Neutrophil (primary cell): ENCODE measurements around the gene SH3GLB2.

Source experiments
- H3K27ac ChIP-seq: fragments of 200-600 bp; sonication (generic); 2 replicates; pipeline ENCODE4 v1.5.1; 2016; ENCODE audit warnings: mild to moderate bottlenecking, moderate library complexity
- H3K27me3 ChIP-seq: fragments of 200-600 bp; sonication (generic); 2 replicates; pipeline ENCODE4 v1.6.0; 2016; ENCODE audit warnings: mild to moderate bottlenecking
- H3K36me3 ChIP-seq: fragments of 200-600 bp; sonication (generic); 2 replicates; pipeline ENCODE4 v1.5.1; 2017
- H3K4me1 ChIP-seq, 2 experiments: fragments of 200-600 bp in 1 of 2; sonication (generic) in 1 of 2; 1 replicate in 1 of 2; 2 replicates in 1 of 2; pipeline versions ENCODE4 v1.5.1 to v1.6.1; 2013 to 2016; ENCODE audit warnings: low read depth in 1 of 2, low read length in 1 of 2, mild to moderate bottlenecking in 1 of 2, moderate library complexity in 1 of 2; ENCODE audit not compliant: control insufficient read depth in 1 of 2, insufficient read depth in 1 of 2
- H3K4me3 ChIP-seq, 2 experiments: fragments of 200-600 bp in 1 of 2; sonication (generic) in 1 of 2; 1 replicate in 1 of 2; 2 replicates in 1 of 2; pipeline ENCODE4 v1.5.1; 2013 to 2016; ENCODE audit warnings: low read depth in 1 of 2, low read length in 1 of 2, mild to moderate bottlenecking in 1 of 2, moderate library complexity in 1 of 2
- H3K9me3 ChIP-seq: fragments of 200-600 bp; sonication (generic); 2 replicates; pipeline ENCODE4 v1.5.1; 2016
- CTCF ChIP-seq: fragments of 200-600 bp; sonication (generic); IDR thresholded peaks from 2 replicates; pipeline ENCODE4 v1.5.1; 2016; ENCODE audit warnings: antibody characterized with exemption

The SH3GLB2 gene

GRCh38 chr9:129073404-129073803 is 45.3 kb upstream of the SH3GLB2 start:
- H3K27ac ChIP-seq, result no peak overlapping the region
- TF ChIP-seq CTCF, result no peak
- no peaks in the 10 kb centered on the region for H3K27me3 ChIP-seq
- peaks cover 0 to 7% of the 10 kb centered on the region in 2 experiments for H3K4me1 ChIP-seq
- H3K9me3 ChIP-seq, result no peaks in the 10 kb centered on the region
- H3K36me3 ChIP-seq, result peaks cover 38% of the 10 kb centered on the region
- H3K4me3 ChIP-seq, result no peak overlapping the region

DNA sequence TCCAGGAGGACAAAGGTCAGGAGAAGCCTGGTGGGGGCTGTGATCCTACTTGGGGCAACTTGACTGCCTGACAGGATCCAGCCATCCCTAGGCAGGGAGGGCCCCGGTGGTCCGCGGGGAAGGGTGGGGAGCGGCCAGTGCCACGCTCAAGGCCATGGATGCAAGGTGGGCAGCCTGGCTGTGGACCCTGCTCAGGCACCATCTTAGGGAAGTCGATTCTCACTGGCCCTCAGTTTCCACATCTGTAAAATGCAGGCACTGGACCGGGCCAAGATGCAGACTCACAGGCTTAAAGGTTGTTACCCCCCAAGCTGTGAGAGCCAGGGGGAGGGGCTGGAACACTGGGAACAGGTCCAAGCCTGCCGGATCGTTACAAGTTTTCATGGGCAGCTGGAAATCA is 44.0 kb upstream of the SH3GLB2 start:
- H3K4me3 ChIP-seq, result no peak overlapping the region
- H3K4me1 ChIP-seq, result peaks cover 0 to 7% of the 10 kb centered on the region in 2 experiments
- H3K36me3 ChIP-seq, result peaks cover 50% of the 10 kb centered on the region
- TF ChIP-seq CTCF, result no peak
- no peak overlapping the region for H3K27ac ChIP-seq
- H3K9me3 ChIP-seq, result no peaks in the 10 kb centered on the region
- H3K27me3 ChIP-seq, result no peaks in the 10 kb centered on the region

DNA sequence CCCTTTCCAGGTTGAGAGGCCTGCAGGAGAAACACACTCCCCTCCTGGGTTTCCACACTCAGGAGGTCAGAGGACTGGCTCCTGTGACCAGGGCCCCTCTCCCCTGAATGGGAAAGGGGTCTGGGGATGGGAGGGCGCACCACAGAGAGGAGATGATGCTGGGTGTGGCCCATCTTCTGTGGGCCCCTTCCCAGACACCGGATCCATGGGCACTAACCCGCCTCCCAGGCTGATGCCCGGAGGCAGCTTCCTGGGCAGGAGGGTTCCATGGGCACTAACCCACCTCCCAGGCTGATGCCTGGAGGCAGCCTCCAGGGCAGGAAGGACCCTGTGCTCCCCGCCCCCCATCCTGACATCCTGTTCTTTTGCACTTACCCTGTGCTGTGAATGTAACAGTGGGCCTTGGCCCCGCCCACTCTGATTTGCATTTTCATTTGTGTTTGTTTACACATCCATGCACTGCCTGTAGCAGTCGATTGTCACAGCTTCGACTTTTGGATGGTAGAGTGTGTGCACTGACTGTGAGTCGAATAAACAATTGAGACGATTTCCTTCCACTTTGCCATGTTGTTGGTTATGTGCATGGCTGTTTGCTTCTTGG is 43.5 kb upstream of the SH3GLB2 start:
- TF ChIP-seq CTCF, result no peak
- no peak overlapping the region for H3K27ac ChIP-seq
- peaks cover 0 to 7% of the 10 kb centered on the region in 2 experiments for H3K4me1 ChIP-seq
- no peaks in the 10 kb centered on the region for H3K9me3 ChIP-seq
- H3K27me3 ChIP-seq, result no peaks in the 10 kb centered on the region
- H3K36me3 ChIP-seq, result peaks cover 51% of the 10 kb centered on the region
- no peak overlapping the region for H3K4me3 ChIP-seq

DNA sequence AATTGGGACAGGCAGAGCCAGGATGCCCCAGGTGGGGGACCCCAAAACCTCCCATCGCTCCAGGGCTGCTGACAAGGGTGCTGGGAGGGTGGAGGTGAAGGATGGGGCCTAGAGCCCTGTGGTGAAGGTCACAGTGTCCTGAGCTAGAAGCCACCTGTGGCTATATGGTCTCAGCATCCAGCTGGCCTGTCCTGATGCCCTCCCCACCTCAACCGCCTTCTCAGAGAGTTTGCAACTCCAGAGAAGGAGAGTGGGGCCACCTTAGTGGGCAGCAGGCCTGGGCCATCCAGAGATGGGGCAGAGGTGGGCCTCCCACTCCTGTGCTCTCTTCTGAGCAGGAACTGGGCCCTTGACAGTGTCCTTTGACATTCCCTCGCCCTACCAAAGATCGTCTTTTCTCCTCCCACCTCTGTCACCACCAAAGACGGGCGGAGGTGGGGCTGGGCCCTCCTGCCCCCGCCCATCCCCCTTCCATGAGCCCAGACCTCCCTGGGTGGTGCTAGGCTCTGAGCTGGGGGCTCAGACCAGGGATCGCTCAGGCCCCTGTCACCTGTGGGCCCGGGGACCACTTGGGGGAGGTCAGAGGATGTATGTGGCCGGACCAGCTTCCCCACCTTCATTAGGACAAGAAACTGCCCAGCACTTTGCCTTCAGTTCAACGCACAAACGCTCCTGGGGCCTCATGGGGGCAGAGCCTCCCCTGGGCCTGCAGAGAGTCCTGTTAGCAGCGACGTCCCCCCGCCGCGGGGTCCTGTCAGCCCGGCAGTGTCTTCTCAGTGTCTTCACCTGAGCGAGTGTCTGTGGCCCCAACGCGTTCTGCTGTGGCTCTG is 42.8 kb upstream of the SH3GLB2 start:
- TF ChIP-seq CTCF, result no peak
- peaks cover 56% of the 10 kb centered on the region for H3K36me3 ChIP-seq
- no peak overlapping the region for H3K4me3 ChIP-seq
- no peaks in the 10 kb centered on the region for H3K9me3 ChIP-seq
- H3K4me1 ChIP-seq, result peaks cover 0 to 7% of the 10 kb centered on the region in 2 experiments
- no peak overlapping the region for H3K27ac ChIP-seq
- no peaks in the 10 kb centered on the region for H3K27me3 ChIP-seq

DNA sequence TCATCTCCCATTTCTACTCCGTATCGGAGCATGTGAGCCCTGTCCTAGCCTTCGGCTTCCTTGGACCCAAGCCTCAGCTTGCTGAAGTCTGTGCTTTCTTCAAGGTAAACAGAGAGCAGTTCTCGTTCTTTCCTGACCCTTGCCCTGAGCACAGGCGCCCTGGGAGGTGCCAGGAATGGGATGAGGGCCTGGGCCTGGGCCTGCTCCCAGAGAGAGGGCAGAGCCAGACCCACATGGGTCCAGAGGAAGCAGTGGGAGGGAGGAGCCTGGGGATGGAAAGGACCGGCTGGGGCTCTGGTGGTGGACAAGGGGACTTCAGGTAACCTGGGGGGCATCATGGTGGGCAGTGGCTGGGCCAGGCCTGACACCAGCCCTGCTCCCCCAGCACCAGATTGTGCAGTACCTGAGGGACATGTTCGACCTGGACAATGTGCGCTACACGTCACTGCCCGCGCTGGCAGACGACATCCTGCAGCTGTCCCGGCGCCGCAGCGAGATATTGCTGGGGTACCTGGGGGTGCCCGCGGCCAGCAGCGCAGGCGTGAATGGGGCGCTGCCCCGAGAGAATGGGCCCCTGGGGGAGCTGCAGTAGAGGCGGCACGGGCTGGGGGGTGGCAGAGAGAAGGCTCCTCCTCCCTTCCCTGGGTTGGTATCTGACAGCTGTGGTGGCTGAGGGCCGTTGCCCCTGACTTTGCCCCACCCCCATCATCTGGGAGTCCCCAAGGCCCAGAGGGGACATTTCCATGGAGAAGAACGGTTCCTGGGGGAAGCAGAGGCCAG is 41.9 kb upstream of the SH3GLB2 start:
- H3K36me3 ChIP-seq, result peaks cover 64% of the 10 kb centered on the region
- no peak for TF ChIP-seq CTCF
- H3K27me3 ChIP-seq, result no peaks in the 10 kb centered on the region
- H3K9me3 ChIP-seq, result no peaks in the 10 kb centered on the region
- H3K4me3 ChIP-seq, result no peak overlapping the region
- no peak overlapping the region for H3K27ac ChIP-seq
- peaks cover 0 to 7% of the 10 kb centered on the region in 2 experiments for H3K4me1 ChIP-seq
